ENCODE results near the gene SNIP1. TPM values are rescaled to one million over a fixed set of nuclear protein-coding genes. Genes with fewer than 3 reads are reported as not detected.
"Not testable (repeated sequence)": the region's sequence is repeated elsewhere in the genome, so short reads cannot be mapped to it uniquely, and the experiment has no call there.

The SNIP1 gene
- total RNA-seq, 1 donor from 2014 or later, result 15.5 TPM

GRCh38 chr1:37514350-37515184 is 39.5 kb downstream of the SNIP1 start, which contains the start of gene MEAF6:
MEAF6 (minus strand) TSS chr1:37514766; CDS start chr1:37514746, 20 bp downstream.
- peak; percentile 30 for DNase-seq (ENCODE audit: low read depth, low spot score)

- DNase-seq (ENCODE audit: low read depth, low spot score), result no peak
Measured at GRCh38 chr1:37513795-37514349, 40.2 kb downstream of the SNIP1 start.

- DNase-seq (ENCODE audit: low read depth, low spot score), result no peak
Measured at GRCh38 chr1:37509181-37509580, 44.9 kb downstream of the SNIP1 start.

- no peak for DNase-seq (ENCODE audit: low read depth, low spot score)
Measured at GRCh38 chr1:37506740-37507139, 47.4 kb downstream of the SNIP1 start.

GRCh38 chr1:37502791-37503190 is 51.3 kb downstream of the SNIP1 start:
- DNase-seq (ENCODE audit: low read depth, low spot score), result not testable (repeated sequence)

- DNase-seq (ENCODE audit: low read depth, low spot score), result no peak
Measured at GRCh38 chr1:37502104-37502503, 52.0 kb downstream of the SNIP1 start.

GRCh38 chr1:37501661-37502060 is 52.4 kb downstream of the SNIP1 start:
- no peak for DNase-seq (ENCODE audit: low read depth, low spot score)

GRCh38 chr1:37498872-37499617 is 55.0 kb downstream of the SNIP1 start:
- peak; percentile 56 for DNase-seq (ENCODE audit: low read depth, low spot score)

- no peak for DNase-seq (ENCODE audit: low read depth, low spot score)
Measured at GRCh38 chr1:37497832-37498231, 56.3 kb downstream of the SNIP1 start.

GRCh38 chr1:37495875-37496274 is 58.2 kb downstream of the SNIP1 start:
- no peak for DNase-seq (ENCODE audit: low read depth, low spot score)

- DNase-seq (ENCODE audit: low read depth, low spot score), result no peak
Measured at GRCh38 chr1:37493336-37494098, 60.6 kb downstream of the SNIP1 start.

GRCh38 chr1:37487619-37487984 is 66.5 kb downstream of the SNIP1 start:
- no peak for DNase-seq (ENCODE audit: low read depth, low spot score)

- no peak for DNase-seq (ENCODE audit: low read depth, low spot score)
Measured at GRCh38 chr1:37486680-37487618, 67.1 kb downstream of the SNIP1 start.

- DNase-seq (ENCODE audit: low read depth, low spot score), result no peak
Measured at GRCh38 chr1:37485902-37486679, 68.0 kb downstream of the SNIP1 start.

Other genes starting within 250 kb of the SNIP1 start
- 5.7 and 6.3 TPM in 2 replicates for gene ZC3H12A, start 79.7 kb downstream of the SNIP1 start, total RNA-seq
- gene MEAF6, start 39.5 kb downstream of the SNIP1 start, total RNA-seq, result 41.0 and 54.5 TPM in 2 replicates
- 2.0 and 3.2 TPM in 2 replicates for gene DNALI1, start 2.6 kb upstream of the SNIP1 start, total RNA-seq
- gene GNL2, start 41.6 kb upstream of the SNIP1 start, total RNA-seq, result 99.7 and 108 TPM in 2 replicates
- gene RSPO1, start 80.6 kb upstream of the SNIP1 start, total RNA-seq, result not detected in 2 replicates
- gene CDCA8, start 138.2 kb upstream of the SNIP1 start, total RNA-seq, result 8.6 and 22.2 TPM in 2 replicates
- not detected in 2 replicates for gene EPHA10, start 210.8 kb upstream of the SNIP1 start, total RNA-seq
- gene MANEAL, start 239.6 kb upstream of the SNIP1 start, total RNA-seq, result 0.40 and 0.88 TPM in 2 replicates

Data from pulmonary artery endothelial cell (primary cell).